LoVo (cell line): ENCODE measurements around the gene IL21R.

Source experiments
- DNase-seq: peaks from one replicate; pipeline ENCODE4 v3.0.0-alpha.2; 2016; ENCODE audit warnings: low spot score

IL21R gene

DNA sequence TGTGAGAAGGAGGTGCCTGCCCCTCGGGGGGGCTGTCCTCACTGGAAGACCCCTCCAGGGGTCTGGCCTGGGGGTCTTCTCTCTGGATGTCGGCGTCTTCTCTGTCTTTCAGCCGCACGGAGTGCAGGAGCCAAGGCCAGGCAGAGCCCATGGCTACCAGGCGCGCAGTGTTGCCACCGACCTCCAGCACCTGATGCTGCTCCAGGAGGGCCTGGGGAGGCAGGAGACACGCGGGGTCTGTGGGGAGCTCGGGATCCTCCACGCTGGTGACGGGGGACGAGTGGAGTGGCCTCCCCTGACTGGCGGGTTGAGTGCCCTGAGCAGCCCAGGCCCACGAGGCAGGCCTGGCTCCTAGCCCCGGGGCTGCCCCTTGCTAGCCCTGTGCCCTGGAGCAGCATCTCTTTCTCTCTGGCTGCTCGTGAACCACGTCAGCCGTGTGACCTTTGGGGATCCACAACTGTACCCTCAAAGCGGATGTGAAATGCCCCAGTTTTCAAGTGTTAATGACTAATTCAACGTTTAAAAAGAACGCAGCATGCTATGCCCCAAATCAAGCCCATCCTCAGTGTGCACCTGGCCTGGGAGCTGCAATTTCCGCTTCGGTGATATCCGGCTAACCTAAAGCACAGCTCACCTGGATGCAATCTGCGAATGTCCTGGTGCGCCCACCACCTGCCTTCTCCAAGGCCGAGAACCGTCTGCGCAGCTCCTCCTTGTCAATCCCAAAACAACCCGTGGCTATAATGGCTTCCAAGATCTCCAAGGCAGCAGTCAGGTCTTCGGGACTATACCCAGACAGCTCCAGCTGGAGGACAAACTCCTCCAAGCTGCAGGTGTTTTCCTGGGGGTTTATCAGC lies 62.9 kb downstream of the IL21R start:
- DNase-seq = no peak

DNA sequence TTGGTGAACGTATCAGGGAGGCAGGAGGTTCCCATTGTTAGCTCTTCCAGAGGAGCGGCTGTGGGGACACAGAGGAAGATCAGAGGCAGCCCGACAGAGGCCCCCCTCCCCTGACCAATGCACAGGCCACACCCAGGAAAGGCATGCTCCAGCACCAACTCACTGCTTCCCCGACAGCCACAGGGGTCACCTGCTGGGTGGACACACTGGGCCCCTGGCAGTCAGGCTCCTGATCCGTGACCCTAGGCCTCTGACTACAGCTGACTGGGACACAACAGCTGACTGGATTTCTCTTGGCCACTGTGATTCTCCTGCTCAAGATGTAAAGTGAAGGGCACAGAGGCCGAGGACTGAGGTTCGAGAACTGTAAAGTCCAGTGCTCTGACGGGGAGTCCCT lies 63.5 kb downstream of the IL21R start:
- DNase-seq = no peak

DNA sequence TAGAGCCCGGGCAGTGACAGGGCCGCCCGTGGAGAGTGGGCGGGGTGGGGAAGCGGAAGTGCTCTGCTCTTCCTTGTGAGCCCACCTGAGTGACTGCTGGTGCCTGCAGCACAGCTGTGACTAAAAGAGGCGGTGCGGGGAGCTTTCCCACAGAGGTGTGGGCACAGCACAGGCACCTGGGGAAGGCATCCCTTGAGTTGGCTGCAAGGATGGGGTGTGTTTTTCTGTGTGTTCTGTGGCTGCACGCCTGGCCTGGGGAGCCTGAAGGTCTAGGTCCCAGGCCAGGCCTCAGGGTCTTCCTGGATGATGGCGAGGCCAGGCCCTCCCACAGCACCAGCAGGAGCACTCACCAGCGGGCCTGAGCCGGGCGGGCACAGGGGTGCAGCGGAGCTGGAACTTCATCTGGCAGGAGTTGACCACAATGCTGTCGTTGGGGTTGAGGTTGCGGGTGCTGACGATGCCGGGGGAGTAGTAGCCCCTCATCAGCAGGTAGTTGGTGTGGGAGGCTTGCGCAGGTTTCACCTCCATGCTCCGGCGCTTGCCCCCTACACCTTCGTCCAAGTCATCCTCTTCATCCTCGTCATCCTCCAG lies 67.1 kb downstream of the IL21R start:
- DNase-seq = no peak

DNA sequence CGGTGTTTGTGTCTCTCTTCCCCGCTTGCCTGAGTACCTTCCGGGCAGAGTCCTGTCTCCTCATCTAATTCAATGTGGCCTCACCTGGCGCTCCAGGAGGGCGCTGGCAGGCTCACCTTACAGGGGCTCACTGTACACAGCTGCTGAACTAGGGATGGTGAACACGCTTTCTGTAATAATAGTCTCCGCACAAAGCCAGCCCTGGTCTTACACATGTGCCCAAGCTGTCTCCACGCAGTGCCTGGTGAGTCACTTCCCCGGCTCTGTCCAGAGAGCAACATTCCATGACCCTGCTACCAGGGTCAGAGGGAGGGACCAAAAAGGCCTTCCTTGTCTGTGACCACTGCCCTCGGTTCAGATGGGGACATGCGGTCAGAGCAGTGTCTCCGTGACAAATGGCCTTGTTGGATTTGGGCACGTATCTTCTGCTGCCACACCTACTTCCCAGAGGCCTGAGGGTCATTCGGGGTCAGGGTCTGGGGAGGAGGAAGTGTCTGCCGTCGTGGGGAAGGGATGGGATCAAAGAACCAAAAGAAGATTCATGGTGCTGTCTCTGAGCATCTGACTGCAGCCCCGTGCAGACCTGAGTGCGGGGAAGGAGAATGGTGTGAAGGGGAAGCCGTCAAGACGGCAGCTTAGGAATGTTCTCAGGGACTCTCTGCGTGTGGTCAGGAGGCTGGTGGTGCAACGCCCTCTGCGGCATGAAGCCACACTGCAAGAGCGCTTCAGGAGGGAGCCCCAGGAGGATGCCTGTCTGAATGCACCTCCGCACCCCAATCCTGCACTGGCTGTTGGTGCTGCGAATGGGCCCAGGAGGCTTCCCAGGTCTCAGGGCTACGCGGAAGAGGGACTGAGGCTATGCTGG lies 68.8 kb downstream of the IL21R start:
- no peak for DNase-seq

DNA sequence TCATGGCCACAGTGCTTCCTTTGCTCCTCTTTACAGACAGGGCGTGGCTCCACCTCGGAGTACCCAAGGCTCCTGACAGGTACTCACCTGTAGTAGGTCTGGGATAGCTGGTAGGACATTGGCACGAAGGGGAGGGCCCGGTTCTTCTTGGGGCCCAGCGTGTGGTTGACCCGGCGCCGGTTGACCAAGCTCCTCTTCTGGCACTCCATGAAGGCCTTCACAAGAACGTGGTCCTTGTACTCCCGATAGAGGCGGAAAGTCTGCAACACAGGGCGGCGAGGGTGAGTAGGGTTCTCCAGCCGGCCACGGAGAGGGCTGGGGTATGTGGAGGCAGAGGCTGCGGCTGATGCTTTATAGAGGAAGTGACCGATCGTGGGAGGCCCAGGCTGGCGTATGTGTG lies 69.7 kb downstream of the IL21R start:
- no peak for DNase-seq

DNA sequence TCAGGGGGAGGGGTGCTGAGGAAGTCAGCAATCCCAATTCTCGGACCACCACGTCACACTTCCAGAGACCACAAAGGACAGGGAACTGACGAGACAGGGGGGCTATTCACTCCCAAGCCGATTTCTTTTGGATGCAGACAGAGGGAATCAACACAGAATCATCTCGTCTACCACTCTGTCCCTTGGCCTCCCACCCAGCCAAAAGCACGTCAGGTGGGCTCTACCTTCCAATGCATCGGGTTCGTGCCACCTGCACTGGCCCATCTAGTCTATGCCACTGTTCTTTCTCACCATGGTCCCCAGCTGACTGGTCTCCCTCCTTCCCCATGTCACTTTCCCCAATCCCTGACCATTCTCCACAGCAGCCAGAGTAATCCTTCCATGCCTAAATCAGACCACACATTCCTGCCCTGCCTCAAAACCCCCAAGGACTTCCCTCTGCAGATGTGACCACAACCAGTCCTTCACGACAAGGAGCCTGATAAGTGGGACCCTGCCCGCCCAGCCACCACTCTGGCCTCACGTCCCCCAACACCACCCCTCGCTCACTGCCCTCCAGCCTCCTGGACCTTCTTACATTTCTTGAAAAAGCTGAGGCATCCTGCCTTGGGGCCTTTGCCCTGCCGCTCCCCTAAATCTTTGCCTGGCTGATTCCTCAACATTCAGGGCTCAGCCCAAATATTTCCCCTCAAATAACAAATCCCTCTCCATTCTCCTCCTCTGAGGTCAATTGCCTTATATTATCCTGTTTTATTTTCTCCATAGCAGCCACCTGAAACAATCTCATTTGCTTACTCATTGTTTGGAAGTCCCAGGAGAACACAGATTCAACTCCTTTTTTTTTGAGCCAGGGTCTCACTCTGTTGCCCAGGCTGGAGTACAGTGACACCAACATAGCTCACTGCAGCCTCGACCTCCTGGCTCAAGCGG lies 70.4 kb downstream of the IL21R start:
- no peak for DNase-seq

DNA sequence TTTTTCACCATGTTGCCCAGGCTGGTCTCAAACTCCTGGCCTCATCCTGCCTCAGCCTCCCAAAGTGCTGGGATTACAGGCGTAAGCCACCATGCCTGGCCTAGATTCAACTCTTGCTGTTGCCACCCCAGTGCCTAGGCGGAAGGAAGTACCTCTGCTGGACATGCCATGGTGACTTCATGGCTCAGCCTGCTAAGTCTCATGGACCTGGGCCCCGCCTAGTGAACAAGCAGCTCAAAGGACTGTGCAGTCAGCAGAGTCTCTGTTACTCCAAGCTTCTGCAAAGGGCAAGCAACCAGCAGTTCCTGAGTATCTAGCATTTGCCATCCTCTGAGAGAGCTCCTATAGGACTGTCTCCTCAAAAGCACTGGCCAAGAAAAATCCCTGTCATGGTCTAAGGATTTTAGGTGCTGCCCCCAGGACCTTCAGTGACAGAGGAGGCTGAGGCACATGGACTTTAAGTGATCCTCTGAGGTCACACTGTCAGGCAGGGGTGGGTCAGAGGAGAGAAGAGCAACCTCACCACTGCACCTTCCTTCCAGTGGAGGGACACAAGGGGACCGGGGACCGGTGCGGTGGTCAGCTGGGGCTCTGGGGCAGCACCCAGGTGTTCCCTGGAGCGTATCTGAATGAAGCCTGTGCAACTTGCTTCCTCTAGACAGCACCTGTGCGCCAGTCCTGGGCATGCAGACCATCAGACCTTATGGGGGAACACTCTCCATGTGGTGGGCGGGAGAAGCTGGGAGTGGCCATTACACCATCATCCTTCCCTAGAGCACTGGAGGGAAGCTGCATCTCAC lies 71.3 kb downstream of the IL21R start:
- no peak for DNase-seq

DNA sequence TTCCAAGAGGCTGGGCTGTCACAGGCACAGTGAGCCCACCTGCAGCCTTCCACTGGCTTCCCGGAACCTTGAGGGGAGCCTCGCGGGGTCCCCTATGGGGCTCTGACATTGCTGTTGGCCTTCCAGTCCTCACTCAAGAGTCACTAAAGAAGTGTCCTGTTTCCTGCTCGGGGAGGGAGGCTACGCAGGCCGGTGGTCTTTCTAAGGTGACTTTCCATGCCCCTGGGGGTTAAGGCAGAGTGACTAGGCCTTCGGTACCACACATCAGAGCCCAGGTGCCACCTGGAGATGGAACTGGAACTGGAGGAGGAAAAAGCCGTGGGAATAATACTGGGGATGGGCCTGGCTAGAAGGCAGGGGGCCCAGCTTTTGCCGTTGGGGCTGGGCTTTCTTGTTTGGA lies 72.1 kb downstream of the IL21R start:
- no peak for DNase-seq

DNA sequence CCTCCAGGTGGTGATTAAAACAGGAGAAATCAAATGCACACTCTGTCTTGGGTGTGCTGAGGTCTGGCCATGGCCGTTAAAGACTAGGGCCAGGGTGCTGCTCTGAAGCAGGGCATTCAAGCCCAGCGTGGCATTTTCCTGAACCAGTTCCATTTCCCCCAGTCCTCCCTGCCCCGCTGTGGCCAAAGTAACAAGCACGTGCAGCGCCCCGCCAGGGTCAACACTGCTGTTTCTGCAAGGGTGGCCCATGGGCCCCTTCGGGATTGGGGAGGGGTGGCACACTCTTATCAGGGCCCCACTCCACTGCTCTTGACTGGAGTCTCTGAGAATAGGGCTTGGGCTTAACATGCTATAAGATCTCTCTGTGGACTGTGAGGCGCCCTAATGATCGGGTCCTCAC lies 72.9 kb downstream of the IL21R start:
- no peak for DNase-seq

DNA sequence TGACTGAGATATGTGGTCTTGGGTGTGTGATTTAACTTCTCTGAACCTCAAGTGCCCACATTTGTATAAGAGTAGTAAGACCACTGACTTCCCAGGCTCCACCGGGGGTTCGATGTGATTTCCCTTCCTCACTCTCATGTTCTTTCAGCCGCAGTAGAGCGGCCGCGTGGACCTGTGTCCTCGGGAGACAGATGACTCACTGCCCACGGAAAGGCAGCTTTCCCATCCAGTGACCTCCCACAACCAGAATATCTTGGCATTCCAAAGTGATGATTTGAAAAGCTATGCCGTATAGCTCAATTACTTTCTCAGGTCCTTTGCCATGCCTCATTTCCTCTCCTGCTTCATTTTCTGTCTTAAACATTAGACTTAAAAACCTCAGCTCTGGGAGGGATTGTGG lies 73.6 kb downstream of the IL21R start:
- DNase-seq = no peak

DNA sequence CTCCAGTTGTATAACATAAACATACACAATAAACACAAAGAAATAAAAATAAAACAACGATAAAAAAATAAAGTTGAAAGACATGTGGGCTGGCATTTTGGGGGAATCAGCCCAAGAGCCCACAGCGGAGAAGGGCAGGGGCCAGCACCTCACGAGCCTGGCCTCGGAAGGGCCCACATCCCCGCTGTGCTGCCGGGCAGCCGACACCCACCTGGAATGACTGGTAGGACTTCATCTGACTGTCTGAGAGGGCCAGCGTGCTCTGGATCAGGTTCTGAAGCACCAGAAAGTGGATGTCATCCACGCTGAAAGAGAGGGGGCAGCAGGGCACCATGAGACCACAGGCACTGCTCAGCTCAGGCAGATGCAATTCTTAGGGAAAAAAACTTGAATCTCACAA lies 74.3 kb downstream of the IL21R start:
- no peak for DNase-seq

DNA sequence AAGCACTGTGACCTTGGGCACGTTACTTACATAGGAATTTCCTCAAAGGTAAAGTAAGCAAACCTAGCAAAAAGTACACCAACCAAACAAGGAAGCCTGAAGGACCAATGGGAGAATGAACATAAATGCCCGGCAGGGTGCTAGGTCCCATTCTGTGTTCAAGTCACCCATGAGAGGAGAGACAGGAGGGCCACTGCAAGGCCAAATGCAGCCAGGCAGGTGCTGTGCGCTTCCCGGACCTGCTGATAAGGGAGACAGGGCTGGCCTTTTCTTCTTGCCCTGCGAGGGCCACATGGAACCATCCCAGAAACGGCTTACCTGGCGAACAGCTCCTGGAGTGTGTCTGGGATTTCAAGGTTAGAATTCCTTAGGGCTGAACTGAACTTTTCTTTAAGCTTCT lies 78.8 kb downstream of the IL21R start:
- no peak for DNase-seq

DNA sequence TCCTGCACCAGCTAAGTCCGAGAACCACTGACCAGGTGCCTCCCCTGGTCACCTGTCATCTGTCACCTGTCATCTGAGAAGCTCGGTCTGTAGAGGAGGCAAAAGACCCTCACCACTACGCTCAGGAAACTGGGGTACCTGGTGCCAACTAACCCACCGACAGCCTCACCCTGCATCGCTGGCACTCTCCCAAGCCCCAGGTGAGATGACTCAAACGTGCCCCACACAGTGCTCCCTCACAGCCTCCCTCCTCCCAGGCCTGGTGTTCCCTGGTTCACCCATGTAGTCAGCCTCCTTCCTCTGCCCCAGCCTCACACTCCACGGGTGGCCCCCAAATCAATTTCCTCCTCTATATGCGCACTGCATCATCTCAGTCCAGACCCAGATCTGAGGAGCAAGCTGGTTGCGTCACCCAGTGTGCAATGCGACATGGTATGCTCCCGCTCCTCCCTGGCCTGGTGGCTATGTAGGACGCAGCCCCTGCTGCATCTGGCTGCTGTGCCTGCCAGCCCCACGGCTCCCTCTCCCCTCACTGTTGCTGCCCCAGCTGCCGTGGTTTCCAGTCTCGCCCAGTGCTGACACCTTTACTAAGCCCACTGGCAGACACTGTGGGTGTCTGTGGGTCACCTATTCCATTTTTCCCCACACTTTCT lies 79.4 kb downstream of the IL21R start:
- DNase-seq = no peak

DNA sequence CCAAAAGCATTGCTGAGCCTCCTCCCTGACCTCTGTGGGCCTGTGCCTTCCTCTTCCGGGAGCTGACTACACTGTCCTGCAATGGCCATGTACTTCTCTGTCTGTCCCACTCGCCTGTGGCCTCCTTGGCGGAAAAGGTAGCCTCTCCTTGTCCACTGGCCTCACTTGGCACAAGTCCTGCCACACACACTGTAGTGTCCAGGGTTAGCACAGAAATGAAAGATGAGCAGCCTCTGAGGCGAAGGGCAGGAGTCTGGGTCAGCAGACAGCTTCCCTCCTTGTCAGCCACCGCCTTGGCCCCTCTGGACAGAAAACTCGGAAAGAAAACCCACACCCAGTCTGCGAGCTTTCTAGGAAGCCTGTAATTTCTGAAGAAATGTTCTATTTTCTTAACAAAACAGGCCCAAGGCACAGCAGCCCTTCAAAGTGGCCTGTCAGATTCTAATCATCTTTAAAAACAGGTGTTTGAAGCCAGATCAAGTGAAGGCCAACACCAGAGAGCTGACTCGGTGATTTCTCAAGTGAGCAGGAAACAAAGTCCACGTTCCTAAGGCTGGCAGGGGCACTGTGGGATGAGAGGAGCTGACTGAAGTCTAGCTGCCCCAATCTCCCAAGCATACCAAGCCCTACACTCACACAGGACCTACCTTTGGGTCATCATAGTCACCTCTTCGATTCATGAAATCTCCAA lies 80.6 kb downstream of the IL21R start:
- no peak for DNase-seq

DNA sequence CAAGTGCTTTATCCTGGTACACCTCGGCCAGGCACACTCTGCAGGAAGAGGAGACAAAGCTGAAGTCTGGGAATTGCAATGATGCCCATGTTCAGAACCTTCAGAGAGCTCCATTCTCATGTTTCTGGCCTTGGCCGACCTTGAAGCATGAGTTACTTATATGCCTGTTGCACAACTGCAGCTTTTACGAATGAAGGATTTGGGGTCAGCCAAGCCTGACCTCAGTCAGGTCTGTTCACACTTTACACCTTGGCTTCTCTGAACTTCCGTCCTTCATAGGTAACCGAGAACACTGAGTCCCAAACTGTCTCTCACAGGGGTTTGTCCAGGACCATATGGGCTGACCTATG lies 81.1 kb downstream of the IL21R start:
- DNase-seq = no peak

DNA sequence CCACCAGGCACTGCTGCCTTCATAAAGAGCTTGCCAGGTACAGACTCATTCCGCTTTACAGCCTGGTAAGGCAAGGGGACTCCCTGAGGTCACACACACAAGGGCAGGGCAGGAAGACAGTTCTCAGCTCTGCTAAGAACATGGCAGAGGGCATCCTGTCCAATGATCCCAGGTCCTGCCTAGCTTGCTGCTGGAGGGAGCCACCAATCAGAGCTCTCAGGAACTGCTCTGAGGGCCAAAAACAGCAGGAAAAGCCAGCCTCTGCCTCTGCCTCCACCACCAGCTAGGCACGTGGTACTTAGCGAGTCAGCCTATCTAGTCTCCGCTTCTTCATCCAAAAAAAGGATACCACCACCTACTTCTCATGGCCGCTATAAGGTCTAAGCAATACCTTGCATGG lies 81.7 kb downstream of the IL21R start:
- DNase-seq = no peak

DNA sequence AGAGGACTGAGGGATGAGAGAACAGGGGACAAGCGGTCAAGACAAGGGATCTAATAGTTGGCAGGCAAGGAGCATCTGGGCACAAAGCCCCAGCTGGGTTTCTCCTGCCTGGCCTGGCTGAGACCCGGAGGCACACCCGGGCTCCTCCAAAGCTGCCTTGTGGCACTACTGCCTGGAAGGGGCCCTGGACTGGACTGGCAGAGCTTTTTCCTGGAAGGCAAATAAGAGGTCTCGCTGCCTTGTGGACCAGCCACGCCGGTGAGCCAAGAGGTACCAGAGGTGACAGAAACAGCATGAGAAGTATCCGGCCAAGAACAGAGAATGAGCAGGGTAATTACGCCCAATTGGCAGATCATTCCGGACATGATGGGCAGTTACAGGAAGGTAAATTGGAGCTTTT lies 83.2 kb downstream of the IL21R start:
- no peak for DNase-seq

DNA sequence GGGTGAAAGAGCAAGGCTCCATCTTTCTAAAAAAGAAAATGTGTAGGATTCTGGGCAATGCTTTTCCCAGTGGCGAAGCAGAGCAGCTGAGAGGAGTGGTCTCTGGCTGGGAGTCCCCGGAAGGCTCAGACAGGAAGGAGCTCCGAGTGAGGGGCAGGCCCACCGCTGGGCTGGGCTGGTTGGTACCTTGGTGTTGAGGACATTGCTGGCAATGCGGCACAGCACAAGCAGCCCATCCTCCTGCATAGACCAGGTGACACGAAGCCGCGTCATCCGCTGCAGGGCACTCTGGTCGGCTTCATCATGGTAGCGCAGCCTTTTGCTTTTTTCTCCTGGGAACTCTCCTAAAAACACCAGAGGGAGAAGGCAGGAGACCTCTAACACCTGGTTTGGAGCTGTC lies 83.8 kb downstream of the IL21R start:
- DNase-seq = no peak

DNA sequence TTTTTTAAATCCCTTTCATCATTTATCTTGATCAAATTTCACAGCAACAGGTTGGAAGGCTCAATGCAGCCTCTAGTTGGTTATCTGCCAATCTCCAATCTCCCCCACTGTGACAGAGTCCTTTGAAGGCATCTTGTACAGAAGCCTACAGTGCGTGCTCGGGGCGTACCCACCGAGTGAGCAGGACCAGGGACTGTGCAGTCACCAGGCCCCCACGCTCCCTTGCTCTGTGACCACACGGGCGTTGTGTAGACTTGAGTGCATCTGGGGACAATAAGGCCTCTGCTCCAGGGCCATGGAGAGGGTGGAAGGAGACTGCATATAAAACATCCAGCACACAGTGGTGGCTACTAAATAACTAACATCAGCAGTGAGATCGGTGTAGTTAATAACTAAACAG lies 84.4 kb downstream of the IL21R start:
- DNase-seq = no peak

DNA sequence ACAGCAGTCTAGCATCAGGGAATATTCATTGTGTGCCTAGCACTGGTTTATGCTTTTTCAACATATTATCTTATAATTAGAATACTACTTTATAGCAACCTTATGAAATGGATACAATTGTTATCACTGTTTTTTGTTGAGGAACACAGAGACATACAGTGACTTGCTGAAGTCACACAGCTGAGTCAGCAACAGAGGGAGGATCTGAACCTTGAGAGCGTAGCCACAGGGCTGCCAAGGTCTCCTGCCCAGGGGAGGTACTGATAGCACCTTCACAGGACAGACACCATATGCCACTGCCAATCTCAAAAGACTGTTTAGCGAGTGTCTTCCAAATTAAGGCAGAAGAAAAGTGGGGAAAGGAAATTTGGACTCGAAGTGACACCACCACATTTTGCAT lies 84.8 kb downstream of the IL21R start:
- DNase-seq = no peak
